Germinal center (tissue), 1 donor: Measurements from ENCODE around the gene RNF144B.

Experiments
- DNase-seq: peaks from one replicate; pipeline ENCODE4 v3.0.0; 2012; ENCODE audit warnings: mixed read lengths, low spot score

RNF144B gene

GRCh38 chr6:18513253-18513798, 126.2 kb downstream of the RNF144B start:
- no peak for DNase-seq

- no peak for DNase-seq
Measured at GRCh38 chr6:18514180-18514579, 127.0 kb downstream of the RNF144B start.

- no peak for DNase-seq
Measured at GRCh38 chr6:18515767-18516166, 128.6 kb downstream of the RNF144B start.
